Keratinocyte (primary cell): ENCODE data around the gene NRG3. TPM values are rescaled to one million over a fixed set of nuclear protein-coding genes. Genes with fewer than 3 reads are reported as not detected.

Experiments used
- DNase-seq: peaks from one replicate; pipeline ENCODE4 v3.0.0-alpha.2; 2011; ENCODE audit warnings: low read depth, missing footprints, low spot score
- FAIRE-seq: peaks from 2 replicates; lab custom pipeline; 2011; peaks lifted over from hg19 to GRCh38; lab: Jason Lieb, UNC
- H2AFZ ChIP-seq: 2 replicates; pipeline ENCODE4 v1.6.0; 2012; ENCODE audit warnings: low read length, control low read depth, inconsistent platforms; ENCODE audit not compliant: control insufficient read depth
- H3K27ac ChIP-seq: 2 replicates; pipeline ENCODE4 v1.5.1; 2011; ENCODE audit warnings: low read length; ENCODE audit not compliant: control insufficient read depth, insufficient read depth
- H3K27me3 ChIP-seq: 3 replicates; pipeline ENCODE4 v1.6.0; 2011; ENCODE audit warnings: low read length; ENCODE audit not compliant: control insufficient read depth, insufficient read depth; ENCODE audit errors: extremely low read depth
- H3K36me3 ChIP-seq, 2 experiments: 2 replicates in 1 of 2; 3 replicates in 1 of 2; pipeline ENCODE4 v1.5.1; 2011; ENCODE audit warnings: low read length in 2 of 2, mild to moderate bottlenecking in 1 of 2; ENCODE audit not compliant: control insufficient read depth in 2 of 2, insufficient read depth in 2 of 2; ENCODE audit errors: extremely low read depth in 1 of 2
- H3K4me1 ChIP-seq: 3 replicates; pipeline ENCODE4 v1.5.1; 2011; ENCODE audit warnings: low read length; ENCODE audit not compliant: control insufficient read depth, insufficient read depth; ENCODE audit errors: extremely low read depth
- H3K4me2 ChIP-seq: 3 replicates; pipeline ENCODE4 v1.6.0; 2011; ENCODE audit warnings: low read depth, low read length; ENCODE audit not compliant: control insufficient read depth, insufficient read depth; ENCODE audit errors: extremely low read depth
- H3K4me3 ChIP-seq, 3 experiments: fragments of 200-600 bp in 1 of 3; sonication (generic) in 1 of 3; 2 replicates in 2 of 3; 3 replicates in 1 of 3; pipeline ENCODE4 v1.5.1; 2011 to 2016; ENCODE audit warnings: low read length in 3 of 3, mild to moderate bottlenecking in 3 of 3, control low read depth in 2 of 3, inconsistent platforms in 1 of 3, low read depth in 1 of 3, mixed read lengths in 1 of 3, mixed run types in 1 of 3, moderate library complexity in 1 of 3; ENCODE audit not compliant: control insufficient read depth in 2 of 3, insufficient read depth in 2 of 3; ENCODE audit errors: extremely low read depth in 1 of 3
- H3K79me2 ChIP-seq: 2 replicates; pipeline ENCODE4 v1.6.0; 2012; ENCODE audit warnings: low read length; ENCODE audit not compliant: control insufficient read depth, insufficient read depth
- H3K9ac ChIP-seq: 3 replicates; pipeline ENCODE4 v1.6.0; 2011; ENCODE audit warnings: low read length; ENCODE audit not compliant: control insufficient read depth, insufficient read depth; ENCODE audit errors: extremely low read depth
- H3K9me1 ChIP-seq: 3 replicates; pipeline ENCODE4 v1.6.0; 2011; ENCODE audit warnings: low read length; ENCODE audit not compliant: control insufficient read depth, insufficient read depth; ENCODE audit errors: extremely low read depth
- H3K9me3 ChIP-seq: 2 replicates; pipeline ENCODE4 v1.5.1; 2012; ENCODE audit warnings: low read depth, low read length; ENCODE audit not compliant: control insufficient read depth
- H4K20me1 ChIP-seq: 3 replicates; pipeline ENCODE4 v1.6.0; 2011; ENCODE audit warnings: low read length; ENCODE audit not compliant: control insufficient read depth, insufficient read depth; ENCODE audit errors: extremely low read depth
- CTCF ChIP-seq, 3 experiments: IDR thresholded peaks in 1 of 3; conservative IDR thresholded peaks in 1 of 3; optimal IDR thresholded peaks in 1 of 3; 2 replicates in 2 of 3; 3 replicates in 1 of 3; pipeline versions ENCODE3 to v1.5.1; 2011; ENCODE audit warnings: low read length in 3 of 3, mild to moderate bottlenecking in 3 of 3, moderate library complexity in 2 of 3, control low read depth in 1 of 3, inconsistent platforms in 1 of 3; ENCODE audit not compliant: insufficient read depth in 2 of 3; ENCODE audit errors: extremely low read depth in 1 of 3
- EZH2 ChIP-seq: IDR thresholded peaks from one replicate; pipeline ENCODE4 v1.6.1; 2012; ENCODE audit warnings: inconsistent platforms, mild to moderate bottlenecking, low read length, moderate library complexity
- dilution Hi-C: fragments of 300-500 bp; cut with MboI; formaldehyde crosslinking; loops from one replicate; pipeline ENCODE4 v1.7.0; 2020; ENCODE audit warnings: low sequenced_read_pairs; ENCODE audit not compliant: extremely low pct_ligation_motif_present
- polyA plus RNA-seq, 5 experiments: library from polyadenylated mRNA; depleted of rRNA in 3 of 5; stranded (reverse) in 3 of 5; stranded (forward) in 1 of 5; unstranded in 1 of 5; fragments of >200 nt; gene quantifications; 1 replicate in 1 of 5; 2 replicates in 3 of 5; 3 replicates in 1 of 5; pipeline versions ENCODE4 v1.2.1 to v1.2.3, GENCODE V29; 2011 to 2012; ENCODE audit warnings: missing spikeins in 2 of 5, low read depth in 1 of 5, low replicate concordance in 1 of 5

The NRG3 gene
- polyA plus RNA-seq, 1 donor (not counting 4 experiments of a cell fraction or from before 2014, with no cell fraction given), result not detected

DNA sequence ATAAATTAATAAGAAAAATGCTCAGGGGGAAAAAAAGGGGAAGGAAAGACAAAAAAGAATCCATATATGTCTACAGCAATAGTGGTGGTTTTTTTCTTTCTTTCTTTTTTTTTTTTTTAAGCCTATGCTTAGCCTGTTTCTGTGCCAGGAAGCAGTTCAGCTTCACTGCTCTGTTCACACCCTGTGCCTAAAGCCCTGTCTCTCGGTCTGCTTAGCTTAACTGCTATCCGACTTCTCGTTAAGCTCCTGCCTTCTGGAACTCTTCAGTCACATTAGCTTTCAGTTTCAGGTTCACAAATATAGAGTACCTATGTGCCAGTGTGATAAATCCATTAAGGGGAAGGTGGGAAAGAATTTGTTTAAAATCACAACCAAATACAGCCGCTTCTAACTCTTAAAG, 26.5 kb upstream of the NRG3 start:
- Histone ChIP-seq H2AFZ (no peak overlapping the region), H3K36me3 (no peaks in the 10 kb centered on the region), H3K27ac (no peak overlapping the region), H4K20me1 (no peaks in the 10 kb centered on the region), H3K9me3 (no peaks in the 10 kb centered on the region), H3K9ac (no peak overlapping the region), H3K4me3 (no peak overlapping the region), H3K79me2 (no peaks in the 10 kb centered on the region), H3K4me1 (no peaks in the 10 kb centered on the region), H3K9me1 (no peaks in the 10 kb centered on the region), H3K4me2 (no peak overlapping the region), H3K27me3 (no peaks in the 10 kb centered on the region)
- no peak for TF ChIP-seq EZH2
- no peak for TF ChIP-seq CTCF (optimal IDR thresholded peaks at IDR 0.05 in 1 of 3, IDR thresholded peaks at IDR 0.05 in 1 of 3, conservative IDR thresholded peaks at IDR 0.05 in 1 of 3; ENCODE audit: extremely low read depth in 1 of 3, insufficient read depth in 2 of 3, low read length in 3 of 3)
- DNase-seq, result no peak
- no peak for FAIRE-seq
- dilution Hi-C loops, result no loop called here

- no peak overlapping the region for H3K4me2 ChIP-seq
- no peaks in the 10 kb centered on the region for H4K20me1 ChIP-seq
- no peaks in the 10 kb centered on the region for H3K79me2 ChIP-seq
- FAIRE-seq (no peak), DNase-seq (no peak)
- no peaks in the 10 kb centered on the region for H3K4me1 ChIP-seq
- no peak overlapping the region for H3K9ac ChIP-seq
- no peak overlapping the region for H2AFZ ChIP-seq
- H3K36me3 ChIP-seq, result no peaks in the 10 kb centered on the region
- TF ChIP-seq CTCF (optimal IDR thresholded peaks at IDR 0.05 in 1 of 3, IDR thresholded peaks at IDR 0.05 in 1 of 3, conservative IDR thresholded peaks at IDR 0.05 in 1 of 3; ENCODE audit: extremely low read depth in 1 of 3, insufficient read depth in 2 of 3, low read length in 3 of 3), result no peak
- no peak for TF ChIP-seq EZH2
- no peak overlapping the region for H3K27ac ChIP-seq
- H3K27me3 ChIP-seq, result no peaks in the 10 kb centered on the region
- no peak overlapping the region for H3K4me3 ChIP-seq
- no peaks in the 10 kb centered on the region for H3K9me3 ChIP-seq
- H3K9me1 ChIP-seq, result no peaks in the 10 kb centered on the region
- dilution Hi-C loops, result no loop called here
These were observed 26.1 kb upstream of the NRG3 start for GRCh38 chr10:81848931-81849330.
